ENCODE data around the gene PTPN12. TPM values are rescaled to one million over a fixed set of nuclear protein-coding genes. Genes with fewer than 3 reads are reported as not detected.

The PTPN12 gene
- total RNA-seq, 2 experiments from 2014 or later: 7.2 to 7.6 TPM

- no peak for DNase-seq
- no peaks in the 10 kb centered on the region for H3K9me3 Mint-ChIP-seq
- peaks cover 24% of the 10 kb centered on the region for H3K4me1 Mint-ChIP-seq (ENCODE audit: low read depth)
- no peak overlapping the region for H3K27ac Mint-ChIP-seq
- H3K4me3 Mint-ChIP-seq: no peak overlapping the region
- CTCF ChIA-PET: interaction anchor here (0.6 to 1.6 kb wide), 4 partner anchors 29 to 347 kb away, joined by 3 to 4 read pairs (median 4); no protein-coding TSS in a partner anchor
- H3K36me3 Mint-ChIP-seq (ENCODE audit: low read depth): peaks cover 16% of the 10 kb centered on the region
- intact Hi-C loops (cut with micrococcal nuclease): no loop called here
- no peaks in the 10 kb centered on the region for H3K27me3 Mint-ChIP-seq (ENCODE audit: low read depth)
Measured at GRCh38 chr7:77687100-77687746, 150.1 kb downstream of the PTPN12 start.

- no peaks in the 10 kb centered on the region for H3K9me3 Mint-ChIP-seq
- CTCF ChIA-PET: interaction anchor here (0.6 to 1.6 kb wide), 3 partner anchors 30 to 85 kb away, joined by 3 to 4 read pairs (median 4); no protein-coding TSS in a partner anchor
- no peak overlapping the region for H3K27ac Mint-ChIP-seq
- H3K4me1 Mint-ChIP-seq (ENCODE audit: low read depth): peaks cover 27% of the 10 kb centered on the region
- intact Hi-C loops (cut with micrococcal nuclease): no loop called here
- no peaks in the 10 kb centered on the region for H3K27me3 Mint-ChIP-seq (ENCODE audit: low read depth)
- no peak overlapping the region for H3K4me3 Mint-ChIP-seq
- H3K36me3 Mint-ChIP-seq (ENCODE audit: low read depth): peaks cover 15% of the 10 kb centered on the region
- peak; percentile 11 for DNase-seq
Measured at GRCh38 chr7:77687747-77688144, 150.7 kb downstream of the PTPN12 start.

Other genes starting within 250 kb of the PTPN12 start
- gene GSAP, start 120.9 kb upstream of the PTPN12 start, total RNA-seq: 1 to 10 TPM; 1.1 to 1.5 TPM
- gene RSBN1L, start 159.2 kb downstream of the PTPN12 start, total RNA-seq: 10 to 100 TPM; 15.7 to 16.9 TPM

Measured in activated naive CD4-positive, alpha-beta T cell treated with anti-CD3 and anti-CD28 coated beads for 36 hours (primary cell).